GM12878 (cell line): ENCODE data around the gene IL17RC. TPM values are rescaled to one million over a fixed set of nuclear protein-coding genes. Genes with fewer than 3 reads are reported as not detected.

Source experiments
- ATAC-seq: fragments of 200-7000 bp; cut with Tn5 transposase; 3 replicates; pipeline ENCODE4 v1.9.1; 2020; ENCODE audit warnings: mild to moderate bottlenecking, moderate library complexity
- BruUV-seq: library from RNA; stranded (reverse); fragments of 400-500 nt; replicated peaks from 2 replicates; lab custom pipeline; 2021; lab: Mats Ljungman, UMichigan
- CTCF ChIA-PET: fragments of 300-600 bp; sonication (Branson Sonifier 250); formaldehyde crosslinking; extraction: SDS; loops from one replicate; lab custom pipeline; 2021; ENCODE audit warnings: inconsistent platforms; lab: Yijun Ruan, JAX
- POLR2A ChIA-PET: fragments of 350-600 bp; formaldehyde crosslinking; extraction: SDS; loops from one replicate; lab custom pipeline; 2021; ENCODE audit warnings: inconsistent platforms; lab: Charles Lee
- RAD21 ChIA-PET: fragments of 300-600 bp; sonication (Branson Sonifier 250); formaldehyde crosslinking; loops from one replicate; lab custom pipeline; 2023; ENCODE audit warnings: antibody characterized with exemption; ENCODE audit not compliant: unreplicated experiment; lab: Charles Lee
- SMC1A ChIA-PET: fragments of 300-600 bp; sonication (Branson Sonifier 250); formaldehyde crosslinking; loops from one replicate; lab custom pipeline; 2023; ENCODE audit not compliant: unreplicated experiment, uncharacterized antibody; lab: Charles Lee
- DNase-seq: peaks from one replicate; pipeline ENCODE4 v3.0.0-alpha.2; 2011; ENCODE audit warnings: low read depth, low spot score
- FAIRE-seq: peaks from 3 replicates; lab custom pipeline; 2011; peaks lifted over from hg19 to GRCh38; lab: Jason Lieb, UNC
- H2AFZ ChIP-seq: 2 replicates; pipeline ENCODE4 v1.6.0; 2011; ENCODE audit warnings: low read depth, low read length, control low read depth; ENCODE audit not compliant: control insufficient read depth
- H3K27ac ChIP-seq: 2 replicates; pipeline ENCODE4 v1.5.1; 2011; ENCODE audit warnings: control low read depth; ENCODE audit not compliant: control insufficient read depth, insufficient read depth
- H3K27me3 ChIP-seq, 2 experiments: replicated peaks in 1 of 2; 2 replicates each; pipeline versions ENCODE4 v1.6.0 to v1.6.1; 2011; ENCODE audit warnings: low read length in 1 of 2; ENCODE audit not compliant: control insufficient read depth in 2 of 2, insufficient read depth in 2 of 2
- H3K36me3 ChIP-seq, 2 experiments: 2 replicates each; pipeline ENCODE4 v1.5.1; 2011; ENCODE audit warnings: low read length in 1 of 2; ENCODE audit not compliant: control insufficient read depth in 2 of 2, insufficient read depth in 2 of 2
- H3K4me1 ChIP-seq: 2 replicates; pipeline ENCODE4 v1.6.1; 2011; ENCODE audit warnings: mild to moderate bottlenecking, low read length, moderate library complexity, mixed read lengths; ENCODE audit not compliant: control insufficient read depth, insufficient read depth
- H3K4me2 ChIP-seq: 2 replicates; pipeline ENCODE4 v1.6.0; 2011; ENCODE audit warnings: control low read depth; ENCODE audit not compliant: control insufficient read depth, insufficient read depth
- H3K4me3 ChIP-seq: fragments of 200-600 bp; sonication (generic); 2 replicates; pipeline ENCODE4 v1.5.1; 2016
- H3K79me2 ChIP-seq: 2 replicates; pipeline ENCODE4 v1.6.0; 2011; ENCODE audit warnings: low read length; ENCODE audit not compliant: control insufficient read depth, insufficient read depth
- H3K9ac ChIP-seq: 2 replicates; pipeline ENCODE4 v1.8.0; 2011; ENCODE audit warnings: low read length, control low read depth, mixed read lengths; ENCODE audit not compliant: control insufficient read depth, insufficient read depth
- H3K9me3 ChIP-seq: replicated peaks from 3 replicates; pipeline ENCODE4 v1.5.1; 2011; ENCODE audit warnings: mild to moderate bottlenecking, low read length; ENCODE audit not compliant: control insufficient read depth, insufficient read depth
- H4K20me1 ChIP-seq: 2 replicates; pipeline ENCODE4 v1.6.0; 2011; ENCODE audit not compliant: control insufficient read depth, insufficient read depth
- ATF7 ChIP-seq: fragments of 450-650 bp; IDR thresholded peaks from 2 replicates; pipeline ENCODE4 v1.6.1; 2016; ENCODE audit warnings: low read depth, mild to moderate bottlenecking
- GATAD2B ChIP-seq: fragments of 450-650 bp; conservative IDR thresholded peaks from 2 replicates; pipeline ENCODE4 v1.6.1; 2017; ENCODE audit warnings: low read depth, mild to moderate bottlenecking, moderate library complexity
- IKZF1 ChIP-seq: fragments of 450-650 bp; conservative IDR thresholded peaks from 2 replicates; pipeline ENCODE4 v1.6.1; 2017; ENCODE audit warnings: antibody characterized with exemption, mild to moderate bottlenecking
- MYB ChIP-seq: fragments of 150-350 bp; IDR thresholded peaks from 2 replicates; pipeline ENCODE4 v1.6.1; 2014; ENCODE audit warnings: mild to moderate bottlenecking, low read depth, low read length, borderline replicate concordance
- NRF1 ChIP-seq: conservative IDR thresholded peaks from 2 replicates; pipeline ENCODE4 v1.6.1; 2011; ENCODE audit warnings: mild to moderate bottlenecking, low read depth, low read length, improper control_type of control experiment
- PAX5 ChIP-seq: IDR thresholded peaks from 2 replicates; pipeline ENCODE4 v1.6.1; 2011; ENCODE audit warnings: low read depth, low read length, borderline replicate concordance
- PAX8 ChIP-seq: fragments of 450-650 bp; IDR thresholded peaks from 2 replicates; pipeline ENCODE4 v1.6.1; 2017; ENCODE audit warnings: mild to moderate bottlenecking, moderate library complexity
- PML ChIP-seq: IDR thresholded peaks from 2 replicates; pipeline ENCODE4 v1.6.1; 2012; ENCODE audit warnings: low read length, inconsistent platforms
- POLR2AphosphoS2 ChIP-seq: IDR thresholded peaks from 2 replicates; pipeline ENCODE4 v1.6.1; 2011; ENCODE audit warnings: low read depth, mild to moderate bottlenecking, low read length, improper control_type of control experiment, moderate library complexity
- PRDM15 ChIP-seq: fragments of 450-650 bp; formaldehyde crosslinking; IDR thresholded peaks from 2 replicates; pipeline ENCODE4 v1.4.0; 2020; ENCODE audit warnings: mild to moderate bottlenecking, moderate library complexity
- RAD21 ChIP-seq: IDR thresholded peaks from 2 replicates; pipeline ENCODE4 v1.6.1; 2011; ENCODE audit warnings: mild to moderate bottlenecking, low read depth, low read length, moderate library complexity; ENCODE audit not compliant: insufficient read depth
- RBBP5 ChIP-seq: fragments of 200-600 bp; sonication (generic); conservative IDR thresholded peaks from 2 replicates; pipeline ENCODE4 v1.6.1; 2016
- STAT1 ChIP-seq: fragments of 450-650 bp; conservative IDR thresholded peaks from 2 replicates; pipeline ENCODE4 v1.6.1; 2014; ENCODE audit warnings: antibody characterized with exemption, mild to moderate bottlenecking
- TCF7 ChIP-seq: IDR thresholded peaks from 2 replicates; pipeline ENCODE4 v1.6.1; 2014; ENCODE audit warnings: antibody characterized with exemption, borderline replicate concordance
- ZNF207 ChIP-seq: fragments of 450-650 bp; IDR thresholded peaks from 2 replicates; pipeline ENCODE4 v1.6.1; 2014; ENCODE audit warnings: antibody characterized with exemption, mild to moderate bottlenecking, borderline replicate concordance
- WGBS: methylation state at CpG from one replicate; pipeline ENCODE4 v1.1.6; 2016; ENCODE audit warnings: low lambda C conversion rate; ENCODE audit not compliant: insufficient replicate concordance, insufficient coverage; ENCODE audit errors: missing lambda C conversion rate; 5-methylcytosine and 5-hydroxymethylcytosine counted together
- in situ Hi-C: fragments of 300-500 bp; cut with MboI; formaldehyde crosslinking; loops from 9 replicates; pipeline ENCODE4 v1.14.3; 2018; ENCODE audit warnings: mixed read lengths
- intact Hi-C: fragments of 100-400 bp; cut with micrococcal nuclease; formaldehyde crosslinking; loops from one replicate; pipeline ENCODE4 v1.14.2; 2022; ENCODE audit not compliant: unreplicated experiment
- polyA plus RNA-seq, 11 experiments: library from polyadenylated mRNA; depleted of rRNA in 4 of 11; unstranded in 6 of 11; stranded (reverse) in 5 of 11; fragments of >200 nt; fragmentation: Nextera tagmentation in 4 of 11; fragmentation: Illumina TruSeq in 1 of 11; extraction: Ambion mirVana in 4 of 11; extraction: Trizol in 1 of 11; gene quantifications; 1 replicate in 1 of 11; 2 replicates in 10 of 11; pipeline versions ENCODE4 v1.2.1 to v1.2.3, GENCODE V29; 2011 to 2016; ENCODE audit warnings: inconsistent platforms in 2 of 11, missing spikeins in 2 of 11, low read depth in 1 of 11
- total RNA-seq, 4 experiments: library from RNA; depleted of rRNA in 3 of 4; stranded (reverse); fragments of >200 nt in 3 of 4; fragmentation: Illumina TruSeq in 1 of 4; extraction: Trizol in 1 of 4; gene quantifications; 2 replicates each; pipeline versions ENCODE4 v1.2.1 to v1.2.3, GENCODE V29; 2013 to 2021
- TF ChIP-seq, protein P1 (sequence below): fragments of 450-650 bp; IDR thresholded peaks from 2 replicates; pipeline ENCODE4 v1.6.1; 2018; ENCODE audit warnings: borderline replicate concordance, mild to moderate bottlenecking; ENCODE audit not compliant: partially characterized antibody

The IL17RC gene
- total and polyA plus RNA-seq, 10 of the 15 experiments (the other 5 are each of a cell fraction or from before 2014, with no cell fraction given), result 0.07 to 4.4 (median 0.34) TPM; not detected in 3

DNA sequence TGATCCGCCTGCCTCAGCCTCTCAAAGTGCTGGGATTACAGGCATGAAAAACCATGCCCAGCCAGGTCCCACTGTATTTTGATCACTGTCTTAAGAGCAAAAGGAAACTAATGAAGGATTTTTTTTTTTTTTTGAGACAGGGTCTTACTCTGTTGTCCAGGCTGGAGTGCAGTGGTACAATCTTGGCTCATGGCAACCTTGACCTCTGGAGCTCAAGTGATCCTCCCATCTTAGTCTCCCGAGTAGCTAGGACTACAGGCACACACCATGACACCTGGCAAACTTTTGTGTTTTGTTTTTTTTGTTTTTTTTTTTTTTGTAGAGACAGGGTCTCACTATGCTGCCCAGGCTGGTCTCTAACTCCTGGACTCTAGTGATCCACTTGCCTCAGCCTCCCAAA is 63.4 kb downstream of the IL17RC start:
- 100% methylated on average over 2 of the region's 2 CpGs for WGBS
- SMC1A ChIA-PET, result no interaction called here
- H2AFZ ChIP-seq, result no peak overlapping the region
- in situ Hi-C loops, result no loop called here
- no peaks in the 10 kb centered on the region for H3K4me1 ChIP-seq
- H3K36me3 ChIP-seq, result peaks cover 0 to 6% of the 10 kb centered on the region in 2 experiments; a peak in 2 of 4 replicates
- no peak overlapping the region for H3K4me2 ChIP-seq
- H3K27me3 ChIP-seq, result no peaks in the 10 kb centered on the region
- RAD21 ChIA-PET, result no interaction called here
- POLR2A ChIA-PET, result interaction anchor here (0.5 to 0.7 kb wide), 3 partner anchors 45 to 351 kb away, joined by 4 to 5 read pairs (median 4); no protein-coding TSS in a partner anchor
- no peaks in the 10 kb centered on the region for H4K20me1 ChIP-seq
- no peak for ATAC-seq
- H3K9me3 ChIP-seq, result no peaks in the 10 kb centered on the region
- no peak overlapping the region for H3K27ac ChIP-seq
- intact Hi-C loops, result no loop called here
- BruUV-seq, result no TSS peak
- TF ChIP-seq RAD21 (no peak), GATAD2B (no peak), RBBP5 (no peak), NRF1 (no peak), PAX5 (no peak), PAX8 (no peak), MYB (no peak), ZNF207 (no peak), POLR2AphosphoS2 (no peak), STAT1 (no peak), IKZF1 (no peak), PML (no peak), PRDM15 (CRISPR knock-in tag) (no peak), TCF7 (no peak), ATF7 (no peak)
- TF ChIP-seq, protein P1, sequence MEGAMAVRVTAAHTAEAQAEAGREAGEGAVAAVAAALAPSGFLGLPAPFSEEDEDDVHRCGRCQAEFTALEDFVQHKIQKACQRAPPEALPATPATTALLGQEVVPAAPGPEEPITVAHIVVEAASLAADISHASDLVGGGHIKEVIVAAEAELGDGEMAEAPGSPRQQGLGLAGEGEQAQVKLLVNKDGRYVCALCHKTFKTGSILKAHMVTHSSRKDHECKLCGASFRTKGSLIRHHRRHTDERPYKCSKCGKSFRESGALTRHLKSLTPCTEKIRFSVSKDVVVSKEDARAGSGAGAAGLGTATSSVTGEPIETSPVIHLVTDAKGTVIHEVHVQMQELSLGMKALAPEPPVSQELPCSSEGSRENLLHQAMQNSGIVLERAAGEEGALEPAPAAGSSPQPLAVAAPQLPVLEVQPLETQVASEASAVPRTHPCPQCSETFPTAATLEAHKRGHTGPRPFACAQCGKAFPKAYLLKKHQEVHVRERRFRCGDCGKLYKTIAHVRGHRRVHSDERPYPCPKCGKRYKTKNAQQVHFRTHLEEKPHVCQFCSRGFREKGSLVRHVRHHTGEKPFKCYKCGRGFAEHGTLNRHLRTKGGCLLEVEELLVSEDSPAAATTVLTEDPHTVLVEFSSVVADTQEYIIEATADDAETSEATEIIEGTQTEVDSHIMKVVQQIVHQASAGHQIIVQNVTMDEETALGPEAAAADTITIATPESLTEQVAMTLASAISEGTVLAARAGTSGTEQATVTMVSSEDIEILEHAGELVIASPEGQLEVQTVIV, result no peak
- TF ChIP-seq, all 136 proteins: peak for 0
- Histone ChIP-seq H3K4me3 (no peak overlapping the region), H3K79me2 (peaks cover 10% of the 10 kb centered on the region), H3K9ac (no peak overlapping the region)
- CTCF ChIA-PET, result interaction anchor here (0.6 kb wide), 1 partner anchor 58 kb away, joined by 3 read pairs; no protein-coding TSS in a partner anchor
- FAIRE-seq, result no peak
- no peak for DNase-seq
